HG02943 (cell line): Measurements from ENCODE around the gene SETSIP.
"Not testable (repeated sequence)": the region's sequence is repeated elsewhere in the genome, so short reads cannot be mapped to it uniquely, and the experiment has no call there.

Source experiments
- ATAC-seq: cut with Tn5 transposase; IDR thresholded peaks from one replicate; pipeline ENCODE4 v1.9.1; 2021; ENCODE audit warnings: mild to moderate bottlenecking, low read depth, moderate library complexity; ENCODE audit not compliant: unreplicated experiment

The SETSIP gene

DNA sequence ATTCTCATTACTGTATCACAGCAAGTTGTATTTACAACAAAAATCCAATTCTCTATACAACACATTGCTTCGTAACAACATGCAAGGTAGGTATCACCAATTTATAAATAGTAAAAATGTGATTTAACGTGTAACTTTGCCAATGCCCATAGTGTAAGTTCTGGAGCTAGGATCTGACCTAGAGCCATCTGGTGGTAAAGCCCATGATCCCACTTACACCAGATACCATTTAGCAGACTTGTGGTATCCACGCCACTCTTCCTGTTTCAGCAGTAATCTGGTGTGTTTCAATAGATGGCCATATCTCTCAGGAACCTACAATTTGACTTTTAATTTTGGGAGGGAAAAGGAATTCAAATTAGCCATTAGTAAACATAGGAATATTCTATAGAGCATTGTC is 10.2 kb downstream of the SETSIP start:
- ATAC-seq, result no peak

DNA sequence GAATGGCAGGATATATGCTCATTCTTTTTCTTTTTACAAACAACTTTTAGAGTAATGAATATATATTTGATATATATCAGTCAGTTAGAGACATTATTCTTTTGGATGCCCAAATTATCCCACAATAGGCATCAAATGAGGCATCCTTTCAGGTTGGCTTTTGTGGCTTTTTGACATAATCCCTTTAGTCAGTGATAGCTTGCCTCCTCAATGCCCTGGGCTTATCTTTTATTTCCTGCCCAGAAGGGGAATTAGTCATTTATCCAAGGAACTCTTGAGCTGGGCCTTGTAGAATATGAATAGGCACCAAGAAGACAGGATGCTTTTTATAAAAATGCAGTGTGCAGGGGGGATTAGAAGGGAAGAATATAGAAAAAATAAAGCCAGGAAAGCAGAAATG is 23.3 kb downstream of the SETSIP start:
- ATAC-seq, result no peak

DNA sequence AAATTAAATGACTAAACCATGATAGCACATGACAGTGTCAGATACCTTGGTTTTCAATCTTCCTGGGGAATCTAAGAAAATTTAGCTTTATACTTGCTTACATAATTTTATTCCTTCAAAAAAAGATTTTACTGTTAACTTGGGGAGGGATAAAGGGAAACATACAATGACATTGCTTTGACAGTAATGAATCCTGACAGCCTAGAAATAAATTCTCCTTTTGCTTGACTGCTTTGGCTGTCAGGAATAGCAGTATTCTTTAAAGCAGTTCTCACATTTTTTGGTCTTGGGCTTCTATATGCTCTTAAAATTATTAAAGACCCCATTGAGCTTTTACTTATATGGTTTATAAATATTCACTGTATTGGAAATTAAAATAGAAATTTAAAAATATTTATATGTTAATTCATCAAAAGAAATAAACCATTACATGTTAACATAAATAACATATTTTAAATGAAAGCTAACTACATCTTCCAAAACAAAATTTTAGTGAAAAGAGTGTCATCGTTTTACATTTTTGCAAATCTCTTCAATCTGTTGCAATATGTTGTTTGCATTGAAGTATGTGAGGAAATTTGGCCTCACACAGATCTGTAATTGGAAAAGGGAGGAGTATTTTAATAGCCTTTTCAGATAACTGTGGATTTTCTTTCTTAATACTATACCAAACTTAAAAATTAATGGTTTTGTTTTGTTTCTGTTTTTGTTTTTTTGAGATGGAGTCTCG is 29.3 kb downstream of the SETSIP start:
- ATAC-seq, result no peak

DNA sequence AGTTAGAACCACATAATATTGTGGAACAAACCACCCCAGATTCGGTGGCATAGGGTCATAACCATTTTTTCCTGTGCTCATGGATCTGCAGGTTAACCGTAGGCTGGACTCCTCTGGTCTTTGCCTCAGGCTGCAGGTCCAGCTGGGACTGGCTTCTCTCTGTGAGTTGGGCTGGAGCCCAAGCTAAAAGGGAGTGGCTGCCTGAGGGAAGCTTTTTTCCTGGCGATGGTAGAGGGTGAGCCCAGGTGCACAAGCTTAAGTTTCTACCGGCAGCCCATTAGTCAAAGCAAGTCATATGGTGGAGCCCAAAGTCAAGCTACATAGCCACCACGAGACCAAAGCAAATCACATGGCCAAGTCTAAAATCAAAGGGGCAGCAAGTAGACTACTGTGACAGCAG is 31.6 kb downstream of the SETSIP start:
- ATAC-seq, result no peak

DNA sequence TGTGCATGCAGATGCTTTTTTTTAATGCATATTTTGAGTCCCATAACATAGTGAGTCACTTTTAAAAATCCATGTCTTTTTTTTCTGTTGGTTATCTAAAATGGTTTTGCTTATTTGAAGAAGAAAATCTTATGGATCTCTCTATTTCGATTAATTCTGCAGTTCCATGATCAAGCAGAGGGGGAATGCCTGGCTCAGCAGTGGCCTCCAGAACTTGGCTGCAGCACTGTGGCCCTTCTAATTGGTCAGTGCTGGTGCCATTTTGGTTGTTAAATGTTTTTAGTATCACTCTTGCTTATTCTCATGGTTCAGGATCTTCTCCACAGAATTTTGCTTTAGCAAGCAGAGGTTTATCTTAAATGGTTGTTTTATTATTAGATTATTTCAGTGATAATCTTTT is 34.2 kb downstream of the SETSIP start:
- ATAC-seq, result no peak

DNA sequence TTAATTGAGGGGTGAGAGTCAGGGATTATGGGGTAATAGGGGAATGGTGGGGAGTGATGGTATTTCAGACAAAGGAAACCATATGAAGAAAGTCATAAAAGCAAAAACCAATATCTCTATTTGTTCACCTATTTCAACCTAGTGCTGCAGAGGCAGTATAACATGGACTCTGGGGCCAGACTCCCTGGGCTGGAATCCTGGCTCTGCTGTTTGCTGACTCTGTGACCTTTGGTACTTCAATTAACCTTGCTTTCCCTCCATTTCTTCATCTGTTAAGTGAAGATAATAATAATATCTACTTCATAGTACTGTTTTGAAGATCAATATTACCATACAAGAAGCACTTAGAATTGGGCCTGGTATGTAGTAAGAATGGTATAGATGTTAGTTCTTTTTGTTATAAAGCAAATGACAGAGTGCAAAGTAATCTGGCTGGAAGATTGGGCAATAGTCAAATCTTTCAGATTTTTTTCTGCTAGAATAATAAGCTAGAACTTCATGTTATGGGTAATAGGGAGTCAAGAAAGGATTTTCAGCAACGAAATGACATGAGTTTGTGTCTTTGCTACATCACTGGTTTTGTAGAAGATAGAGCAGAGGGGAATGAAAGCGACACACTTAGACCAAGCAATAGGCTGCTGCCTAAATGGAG is 36.4 kb downstream of the SETSIP start:
- no peak for ATAC-seq

DNA sequence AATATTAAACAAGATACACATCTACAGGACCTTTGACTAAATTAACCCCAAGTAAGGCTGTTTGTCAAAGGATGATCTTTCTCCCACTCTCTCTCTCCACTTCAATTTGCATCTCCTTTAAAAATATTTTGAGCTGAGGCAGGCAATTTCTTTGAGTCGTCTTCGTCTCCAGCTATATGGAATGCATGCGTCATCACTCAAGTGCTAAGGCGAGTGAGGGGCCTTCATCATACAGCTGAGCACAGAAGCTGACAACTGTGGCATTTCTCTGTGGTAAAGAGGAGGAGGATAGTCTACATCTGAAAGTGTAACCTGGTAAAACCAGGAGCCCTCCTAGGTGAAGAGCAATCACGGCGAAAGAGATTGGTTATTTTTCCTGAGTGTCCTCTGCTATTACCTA is 37.8 kb downstream of the SETSIP start:
- no peak for ATAC-seq

DNA sequence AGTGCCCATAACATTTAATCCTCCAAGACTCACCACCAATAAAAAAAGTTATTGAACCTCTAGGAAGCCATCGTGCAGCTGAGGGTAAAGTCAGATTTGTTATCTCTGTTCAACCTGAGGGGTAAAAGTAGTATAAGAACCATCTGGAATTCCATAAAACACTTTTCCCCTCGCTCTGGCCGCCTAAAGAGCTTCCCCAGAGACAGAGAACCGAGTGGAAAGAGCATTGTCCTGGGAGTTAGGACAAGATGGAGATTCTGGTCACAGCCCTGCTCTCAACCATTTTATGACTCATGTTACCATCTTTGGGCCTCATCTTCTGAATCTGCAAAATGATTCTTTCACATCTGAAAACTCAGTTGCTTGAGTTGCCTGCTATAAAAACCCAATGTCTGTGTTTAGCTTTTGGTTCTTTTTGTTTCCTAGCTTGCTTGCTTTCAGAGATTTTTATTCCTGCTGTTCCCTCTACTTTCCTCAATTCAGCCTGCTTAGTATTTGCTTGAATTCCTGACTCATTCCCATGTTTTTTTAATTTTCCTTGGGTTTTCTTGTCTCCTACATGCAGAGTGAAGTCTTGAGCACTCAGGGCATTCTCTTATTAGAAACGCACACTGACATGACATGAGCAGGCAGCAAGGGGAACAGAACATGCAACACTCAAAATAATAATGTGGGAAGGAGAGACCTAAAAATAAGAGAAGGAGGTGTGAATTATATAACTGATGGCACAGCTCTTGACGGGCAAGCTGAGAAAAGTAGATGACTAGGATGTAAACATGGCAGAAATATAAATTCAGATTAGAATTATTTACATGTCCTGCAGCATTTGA is 43.7 kb downstream of the SETSIP start:
- no peak for ATAC-seq

DNA sequence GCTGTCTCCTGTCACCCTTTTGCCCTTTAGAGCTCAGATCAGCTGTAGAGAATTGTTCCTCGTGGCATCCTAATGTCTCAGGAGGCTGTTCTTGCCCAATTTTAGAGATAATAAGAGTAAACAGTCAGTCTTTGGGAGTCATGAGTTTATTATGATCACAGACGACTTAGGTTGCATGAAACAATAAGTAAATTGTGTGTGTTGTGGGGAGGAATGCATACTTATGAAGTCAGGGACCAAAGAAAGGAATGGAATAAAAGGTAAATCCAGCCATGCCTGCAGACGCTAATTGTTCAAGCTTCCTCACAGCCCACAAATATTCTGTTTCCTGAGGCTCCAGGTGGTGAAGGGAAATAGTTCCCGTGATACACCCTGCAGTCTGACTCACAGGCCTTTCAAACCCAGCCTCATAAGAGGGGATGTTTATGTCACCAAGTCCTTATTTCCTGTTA is 44.5 kb downstream of the SETSIP start:
- no peak for ATAC-seq

DNA sequence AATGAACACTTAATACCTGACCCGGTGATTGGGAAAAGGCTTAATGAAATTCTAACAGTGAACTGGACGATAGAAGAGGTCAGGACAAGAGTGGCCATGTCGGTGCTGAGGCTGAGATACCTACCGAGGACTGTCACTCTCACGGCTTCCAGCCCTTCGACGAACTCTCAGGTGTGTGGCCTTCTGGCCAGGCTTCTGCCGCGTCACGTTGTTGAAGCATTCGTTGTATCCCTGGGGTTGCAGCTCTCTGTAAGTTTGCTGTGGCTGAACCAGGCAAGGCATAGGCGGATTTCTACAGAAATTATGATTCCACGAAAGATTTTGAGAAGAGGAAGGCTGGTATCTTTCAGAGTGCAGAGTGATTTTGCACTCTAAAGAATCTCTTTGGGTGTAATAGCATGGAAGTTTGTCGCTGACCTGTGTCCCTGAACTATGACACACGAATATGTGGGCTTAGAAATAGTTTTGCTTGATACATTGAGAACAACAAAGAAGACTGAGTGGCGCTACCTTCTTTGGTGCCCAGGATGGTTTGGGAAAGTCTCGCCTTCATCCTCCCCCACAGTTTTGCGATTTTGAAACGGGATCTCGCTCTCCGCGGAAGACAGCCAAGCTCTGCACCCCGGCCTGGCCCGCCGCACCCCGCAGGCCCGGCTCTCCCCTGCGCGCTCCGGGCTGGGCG is 45.8 kb downstream of the SETSIP start:
- no peak for ATAC-seq

DNA sequence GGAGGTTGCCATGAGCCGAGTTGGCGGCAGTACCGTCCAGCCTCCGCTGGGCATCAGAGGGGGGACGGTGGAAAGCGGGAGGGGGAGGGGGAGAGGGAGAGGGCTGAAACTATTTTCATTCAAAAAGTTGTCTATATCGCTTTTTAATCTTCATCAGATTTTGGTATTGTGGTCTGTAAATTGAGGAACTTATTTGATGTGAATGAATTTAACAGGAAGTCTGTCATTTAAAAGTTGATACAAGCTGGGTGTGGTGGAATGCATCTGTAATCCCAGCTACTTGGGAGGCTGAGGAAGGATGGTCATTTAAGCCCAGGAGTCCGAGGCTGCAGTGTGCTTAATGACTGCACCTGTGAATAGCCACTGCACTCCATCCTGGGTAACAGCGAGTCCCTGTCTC is 48.4 kb downstream of the SETSIP start:
- no peak for ATAC-seq

DNA sequence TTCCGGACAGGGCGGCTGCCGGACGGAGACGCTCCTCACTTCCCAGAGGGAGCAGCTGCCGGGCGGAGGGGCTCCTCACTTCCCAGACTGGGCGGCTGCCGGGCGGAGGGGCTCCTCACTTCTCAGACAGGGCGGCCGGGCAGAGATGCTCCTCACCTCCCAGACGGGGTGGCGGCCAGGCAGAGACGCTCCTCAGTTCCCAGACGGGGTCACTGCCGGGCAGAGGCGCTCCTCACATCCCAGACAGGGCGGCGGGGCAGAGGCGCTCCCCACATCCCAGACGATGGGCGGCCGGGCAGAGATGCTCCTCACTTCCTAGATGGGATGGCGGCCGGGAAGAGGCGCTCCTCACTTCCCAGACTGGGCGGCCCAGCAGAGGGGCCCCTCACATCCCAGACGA is 49.2 kb downstream of the SETSIP start:
- ATAC-seq, result not testable (repeated sequence)
